GM12874 (cell line): ENCODE results near the gene MAD2L2.

Experiments used
- CTCF ChIP-seq: IDR thresholded peaks from 2 replicates; pipeline ENCODE4 v1.5.1; 2011; ENCODE audit warnings: low read depth, mild to moderate bottlenecking, control low read depth, low read length, moderate library complexity; ENCODE audit not compliant: insufficient read depth

Gene MAD2L2

GRCh38 chr1:11681071-11681771 is at the start of gene MAD2L2:
Gene MAD2L2 (minus strand): TSS chr1:11681148. CDS start chr1:11680601, 547 bp downstream.
- TF ChIP-seq CTCF: no peak

DNA sequence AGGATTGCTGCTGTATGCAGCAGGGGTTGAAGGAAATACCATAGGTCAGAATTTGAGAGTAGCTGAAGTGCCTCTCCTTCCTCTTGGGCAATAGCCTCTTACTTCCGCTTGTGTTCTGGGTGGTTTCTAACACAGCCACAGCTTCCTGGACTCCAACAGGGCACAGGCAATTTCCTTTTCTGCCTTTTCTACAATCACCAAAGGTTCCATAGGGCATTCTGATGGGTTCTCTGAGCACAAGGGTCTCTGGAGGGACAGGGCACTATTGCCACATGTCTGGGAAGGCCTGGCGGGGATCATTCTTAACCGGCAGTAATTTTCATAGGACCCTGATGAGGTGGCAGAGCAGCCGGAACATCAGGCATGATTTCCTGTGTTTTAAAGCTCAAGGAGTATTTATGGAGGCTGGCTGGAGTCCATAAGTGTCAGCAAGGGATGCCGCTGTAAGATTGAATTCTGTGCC is 49.5 kb upstream of the MAD2L2 start:
- TF ChIP-seq CTCF: no peak

DNA sequence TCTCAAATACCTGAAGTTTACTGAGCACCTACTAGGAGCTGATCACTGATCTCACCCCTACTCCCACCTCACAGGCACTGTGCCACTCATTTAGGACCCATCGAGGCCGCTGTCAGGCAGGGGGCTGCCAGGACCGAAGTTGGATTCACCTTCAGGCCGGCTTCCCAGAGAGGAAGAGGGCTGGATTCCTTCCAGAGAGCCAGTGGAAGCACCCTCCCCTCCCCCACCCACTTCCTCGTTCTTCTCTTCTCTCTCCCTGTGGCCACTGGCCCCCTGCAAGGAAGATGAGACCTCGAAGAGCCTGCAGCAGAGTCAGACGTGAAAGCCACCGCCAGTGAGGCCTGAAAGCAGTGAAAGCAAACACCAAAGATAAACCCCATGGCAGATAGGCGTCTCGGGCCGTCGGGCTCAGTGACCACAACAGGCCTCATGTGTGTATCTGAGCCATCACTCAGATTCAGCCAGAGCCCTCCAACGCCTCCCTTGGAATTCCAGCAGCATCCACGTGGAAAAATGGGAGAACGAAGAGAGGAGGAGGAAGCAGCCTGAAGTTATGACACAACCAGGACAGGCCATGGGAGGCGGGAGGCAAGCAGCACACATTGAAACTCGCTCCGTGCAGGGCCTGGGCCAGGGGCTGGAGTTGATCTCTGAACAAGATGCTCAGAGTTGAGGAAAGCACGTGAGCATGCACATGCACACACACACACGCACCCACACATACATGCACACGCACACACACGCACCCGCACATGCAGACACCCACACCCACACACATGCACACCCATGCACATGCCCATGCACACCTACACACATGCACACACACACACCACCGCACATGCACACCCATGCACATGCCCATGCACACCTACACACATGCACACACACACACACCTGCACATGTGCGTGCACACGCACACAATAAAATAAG is 48.8 kb upstream of the MAD2L2 start:
- no peak for TF ChIP-seq CTCF

DNA sequence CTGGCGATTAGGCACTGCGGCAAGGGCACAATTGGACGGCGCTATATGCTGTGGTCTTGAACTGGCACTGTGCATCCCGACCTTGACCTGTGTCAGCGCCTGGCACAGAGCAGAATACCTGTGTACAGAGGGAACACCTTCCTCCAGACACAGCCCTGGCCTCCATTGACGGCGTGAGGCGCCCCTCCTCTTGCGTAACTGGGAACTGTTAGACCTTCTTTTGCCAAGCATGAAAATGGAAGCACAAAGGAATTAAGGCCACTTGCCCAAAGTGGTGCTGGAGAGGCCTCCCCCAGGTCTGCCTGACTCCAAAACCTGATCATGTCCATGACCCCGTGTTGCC is 48.2 kb upstream of the MAD2L2 start:
- TF ChIP-seq CTCF: no peak

GRCh38 chr1:11728126-11728806 is 47.3 kb upstream of the MAD2L2 start:
- no peak for TF ChIP-seq CTCF

- no peak for TF ChIP-seq CTCF
Measured at GRCh38 chr1:11727119-11727518, 46.2 kb upstream of the MAD2L2 start.

GRCh38 chr1:11725616-11726015 is 44.7 kb upstream of the MAD2L2 start:
- TF ChIP-seq CTCF: no peak
